Measurements from ENCODE around the gene MARCHF3.

- TF ChIP-seq, protein P1, sequence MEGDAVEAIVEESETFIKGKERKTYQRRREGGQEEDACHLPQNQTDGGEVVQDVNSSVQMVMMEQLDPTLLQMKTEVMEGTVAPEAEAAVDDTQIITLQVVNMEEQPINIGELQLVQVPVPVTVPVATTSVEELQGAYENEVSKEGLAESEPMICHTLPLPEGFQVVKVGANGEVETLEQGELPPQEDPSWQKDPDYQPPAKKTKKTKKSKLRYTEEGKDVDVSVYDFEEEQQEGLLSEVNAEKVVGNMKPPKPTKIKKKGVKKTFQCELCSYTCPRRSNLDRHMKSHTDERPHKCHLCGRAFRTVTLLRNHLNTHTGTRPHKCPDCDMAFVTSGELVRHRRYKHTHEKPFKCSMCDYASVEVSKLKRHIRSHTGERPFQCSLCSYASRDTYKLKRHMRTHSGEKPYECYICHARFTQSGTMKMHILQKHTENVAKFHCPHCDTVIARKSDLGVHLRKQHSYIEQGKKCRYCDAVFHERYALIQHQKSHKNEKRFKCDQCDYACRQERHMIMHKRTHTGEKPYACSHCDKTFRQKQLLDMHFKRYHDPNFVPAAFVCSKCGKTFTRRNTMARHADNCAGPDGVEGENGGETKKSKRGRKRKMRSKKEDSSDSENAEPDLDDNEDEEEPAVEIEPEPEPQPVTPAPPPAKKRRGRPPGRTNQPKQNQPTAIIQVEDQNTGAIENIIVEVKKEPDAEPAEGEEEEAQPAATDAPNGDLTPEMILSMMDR (conservative IDR thresholded peaks at IDR 0.05; ENCODE audit: low read length), result no peak
- TF ChIP-seq EZH2phosphoT487 (IDR thresholded peaks at IDR 0.05; ENCODE audit: borderline replicate concordance), result no peak
These were observed 91.9 kb downstream of the MARCHF3 start for GRCh38 chr5:126938466-126938865.

All from Loucy (cell line).